AG04450 (cell line): ENCODE data around the gene ABCC10. TPM values are rescaled to one million over a fixed set of nuclear protein-coding genes. Genes with fewer than 3 reads are reported as not detected.
A peak's percentile ranks its signal among the peaks of the same experiment; 100 is the strongest.

Source experiments
- CTCF ChIA-PET: fragments of 300-600, 350-600 bp; formaldehyde crosslinking; extraction: SDS; loops from one replicate; lab custom pipeline; 2022; ENCODE audit warnings: antibody characterized with exemption, inconsistent platforms; lab: Charles Lee
- POLR2A ChIA-PET: fragments of 350-600 bp; formaldehyde crosslinking; extraction: SDS; loops from one replicate; lab custom pipeline; 2021; ENCODE audit warnings: antibody characterized with exemption, inconsistent platforms; lab: Yijun Ruan, JAX
- DNase-seq: peaks from one replicate; pipeline ENCODE4 v3.0.0-alpha.2; 2011; ENCODE audit warnings: low read depth, low spot score
- H3K27ac ChIP-seq: one replicate; pipeline ENCODE4 v1.5.1; 2012; ENCODE audit warnings: low read depth, low read length, control low read depth
- H3K27me3 ChIP-seq: one replicate; pipeline ENCODE4 v1.6.0; 2012; ENCODE audit warnings: low read length; ENCODE audit not compliant: control insufficient read depth, insufficient read depth
- H3K4me3 ChIP-seq: 2 replicates; pipeline ENCODE4 v1.5.1; 2011; ENCODE audit warnings: mild to moderate bottlenecking, low read depth, low read length, control low read depth
- H3K9me3 ChIP-seq: 2 replicates; pipeline ENCODE4 v1.5.1; 2012; ENCODE audit warnings: low read length; ENCODE audit not compliant: control insufficient read depth, insufficient read depth
- polyA plus RNA-seq: library from polyadenylated mRNA; depleted of rRNA; stranded (reverse); fragments of >200 nt; gene quantifications from 2 replicates; pipeline ENCODE4 v1.2.3, GENCODE V29; 2011
- TF ChIP-seq, protein P1 (sequence below): IDR thresholded peaks from 2 replicates; pipeline ENCODE4 v1.5.1; 2011; ENCODE audit warnings: low read depth, low read length, control low read depth, inconsistent platforms

The ABCC10 gene
- polyA plus RNA-seq, 1 experiment: 12.0 TPM

DNA sequence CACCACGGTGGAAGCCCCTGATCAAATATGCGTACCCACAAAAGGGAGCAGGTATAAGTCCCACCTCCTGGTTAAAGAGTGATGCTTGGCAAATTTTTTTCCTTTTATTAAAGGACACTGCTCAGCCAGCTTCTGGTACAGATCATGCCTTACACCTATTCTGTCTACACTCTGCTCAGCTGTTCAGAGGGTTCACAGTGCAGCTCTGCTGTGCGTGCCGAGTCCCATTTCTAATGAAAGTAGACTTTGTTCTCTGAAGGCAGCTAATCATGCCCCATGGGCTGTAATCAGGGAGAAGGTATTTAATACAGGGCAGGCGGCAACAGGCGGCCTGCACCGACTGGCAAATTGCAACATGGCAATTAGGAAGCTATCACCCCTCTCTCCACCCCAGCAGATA, 66.5 kb downstream of the ABCC10 start:
- Histone ChIP-seq H3K27me3 (no peaks in the 10 kb centered on the region), H3K27ac (no peak overlapping the region), H3K9me3 (no peaks in the 10 kb centered on the region; the same call in 1 of the 2 replicates), H3K4me3 (no peak overlapping the region)
- TF ChIP-seq, protein P1, sequence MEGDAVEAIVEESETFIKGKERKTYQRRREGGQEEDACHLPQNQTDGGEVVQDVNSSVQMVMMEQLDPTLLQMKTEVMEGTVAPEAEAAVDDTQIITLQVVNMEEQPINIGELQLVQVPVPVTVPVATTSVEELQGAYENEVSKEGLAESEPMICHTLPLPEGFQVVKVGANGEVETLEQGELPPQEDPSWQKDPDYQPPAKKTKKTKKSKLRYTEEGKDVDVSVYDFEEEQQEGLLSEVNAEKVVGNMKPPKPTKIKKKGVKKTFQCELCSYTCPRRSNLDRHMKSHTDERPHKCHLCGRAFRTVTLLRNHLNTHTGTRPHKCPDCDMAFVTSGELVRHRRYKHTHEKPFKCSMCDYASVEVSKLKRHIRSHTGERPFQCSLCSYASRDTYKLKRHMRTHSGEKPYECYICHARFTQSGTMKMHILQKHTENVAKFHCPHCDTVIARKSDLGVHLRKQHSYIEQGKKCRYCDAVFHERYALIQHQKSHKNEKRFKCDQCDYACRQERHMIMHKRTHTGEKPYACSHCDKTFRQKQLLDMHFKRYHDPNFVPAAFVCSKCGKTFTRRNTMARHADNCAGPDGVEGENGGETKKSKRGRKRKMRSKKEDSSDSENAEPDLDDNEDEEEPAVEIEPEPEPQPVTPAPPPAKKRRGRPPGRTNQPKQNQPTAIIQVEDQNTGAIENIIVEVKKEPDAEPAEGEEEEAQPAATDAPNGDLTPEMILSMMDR: no peak
- DNase-seq: no peak
- ChIA-PET POLR2A (interaction anchor here (2.1 kb wide), 1 partner anchor 16 kb away, joined by 6 read pairs; the partner anchor contains the start of gene TJAP1), CTCF (interaction anchor here (0.6 to 6.6 kb wide), 3 partner anchors 14 to 232 kb away, joined by 3 to 54 read pairs (median 7); partner anchors contain the start of gene LRRC73)

DNA sequence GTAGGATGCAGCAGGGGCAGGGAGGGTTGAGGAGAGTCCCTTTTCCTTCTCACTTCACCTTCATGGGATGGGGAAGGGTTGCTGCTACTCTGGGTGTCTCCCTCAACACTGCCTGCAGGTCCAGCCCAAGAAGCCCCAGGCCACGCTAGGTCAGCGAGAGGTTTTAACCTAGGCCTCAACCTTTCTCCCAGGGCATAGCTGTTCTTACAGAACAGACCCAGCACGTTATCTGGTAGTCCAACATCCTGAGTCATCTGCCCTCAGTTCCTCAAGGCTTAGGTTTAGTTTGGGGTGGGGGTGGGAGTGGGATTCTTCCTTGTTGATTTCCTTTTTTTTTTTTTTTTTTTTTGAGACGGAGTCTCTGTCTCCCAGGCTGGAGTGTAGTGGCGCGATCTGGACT, 67.0 kb downstream of the ABCC10 start:
- POLR2A ChIA-PET: interaction anchor here (2.1 kb wide), 1 partner anchor 17 kb away, joined by 6 read pairs; the partner anchor contains the start of gene TJAP1
- Histone ChIP-seq H3K27ac (no peak overlapping the region), H3K4me3 (no peak overlapping the region), H3K9me3 (no peaks in the 10 kb centered on the region; the same call in 1 of the 2 replicates), H3K27me3 (no peaks in the 10 kb centered on the region)
- TF ChIP-seq, protein P1: no peak
- no peak for DNase-seq
- CTCF ChIA-PET: interaction anchor here (0.5 to 6.6 kb wide), 4 partner anchors 13 to 233 kb away, joined by 3 to 54 read pairs (median 5); partner anchors contain the start of gene LRRC73

DNA sequence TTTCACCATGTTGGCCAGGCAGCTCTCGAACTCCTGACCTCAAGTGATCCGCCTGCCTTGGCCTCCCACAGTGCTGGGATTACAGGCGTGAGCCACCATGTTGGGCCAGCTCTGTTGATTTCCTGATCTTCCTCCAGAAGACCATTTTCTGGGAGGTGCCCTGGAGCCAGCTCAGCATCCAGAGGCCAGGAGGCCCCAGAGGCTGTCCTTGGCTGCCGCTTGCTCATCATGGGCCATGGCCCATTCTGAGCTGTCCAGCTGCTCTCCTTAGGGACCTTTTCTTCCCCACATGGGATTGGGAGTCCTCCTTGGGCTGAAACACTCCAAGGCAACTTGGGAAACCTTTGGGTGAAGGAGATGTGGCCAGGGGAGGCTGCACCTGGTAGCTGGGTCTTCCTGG, 67.4 kb downstream of the ABCC10 start:
- ChIA-PET CTCF (interaction anchor here (0.5 to 6.6 kb wide), 2 partner anchors 13 to 18 kb away, joined by 3 to 54 read pairs; partner anchors contain the start of gene LRRC73), POLR2A (interaction anchor here (2.1 kb wide), 1 partner anchor 17 kb away, joined by 6 read pairs; the partner anchor contains the start of gene TJAP1)
- DNase-seq: no peak
- Histone ChIP-seq H3K4me3 (no peak overlapping the region), H3K27ac (no peak overlapping the region), H3K27me3 (no peaks in the 10 kb centered on the region), H3K9me3 (no peaks in the 10 kb centered on the region; the same call in 1 of the 2 replicates)
- TF ChIP-seq, protein P1: no peak

DNA sequence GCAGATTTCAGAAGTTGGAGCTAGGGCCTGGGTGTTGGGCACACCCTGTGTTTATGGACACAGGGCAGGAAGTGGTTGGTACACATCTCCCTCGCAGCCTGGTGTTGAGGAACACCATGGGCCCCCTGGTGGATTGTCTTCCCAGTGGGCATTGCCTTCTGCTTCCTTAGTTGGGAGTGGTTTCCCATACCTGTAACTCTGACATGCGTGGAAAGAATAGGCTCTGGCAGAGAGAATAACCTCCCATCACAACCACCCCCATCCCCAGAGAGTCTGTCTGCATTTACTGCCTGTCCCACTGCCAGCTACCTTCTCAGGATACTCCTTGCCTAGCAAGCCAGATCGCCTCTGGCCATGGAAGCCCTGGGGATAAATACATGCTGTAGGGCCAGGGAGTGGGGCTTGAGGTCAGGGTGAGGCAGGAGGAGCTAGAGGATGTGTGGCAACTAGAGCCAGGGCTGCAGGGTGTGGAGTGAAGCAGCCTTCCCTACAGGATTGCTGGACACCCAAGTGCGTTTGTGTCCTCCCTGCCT, 68.1 kb downstream of the ABCC10 start:
- Histone ChIP-seq H3K27ac (peak overlapping the region; percentile 68), H3K9me3 (no peaks in the 10 kb centered on the region; the same call in 1 of the 2 replicates), H3K27me3 (no peaks in the 10 kb centered on the region), H3K4me3 (no peak overlapping the region)
- POLR2A ChIA-PET: interaction anchor here (0.6 to 2.1 kb wide), 2 partner anchors 9 to 18 kb away, joined by 6 to 8 read pairs; partner anchors contain the start of gene TJAP1
- DNase-seq: no peak
- TF ChIP-seq, protein P1: peak; percentile 27; the same call in 1 of the 2 replicates
- CTCF ChIA-PET: interaction anchor here (0.6 to 6.6 kb wide), 8 partner anchors 9 to 266 kb away, joined by 3 to 54 read pairs (median 4); partner anchors contain the start of genes DNPH1 and LRRC73
